ENCODE measurements around the gene ALK.

GRCh38 chr2:29881089-29881730 is 40.2 kb downstream of the ALK start:
- TF ChIP-seq CTCF (IDR thresholded peaks at IDR 0.05) (no peak), POLR2A (IDR thresholded peaks at IDR 0.05) (no peak)
